H9 (cell line): ENCODE measurements around the gene R3HDM1. TPM values are rescaled to one million over a fixed set of nuclear protein-coding genes. Genes with fewer than 3 reads are reported as not detected.

Experiments used
- DNase-seq: peaks from one replicate; pipeline ENCODE4 v3.0.0-alpha.2; 2017
- H2AFZ ChIP-seq: one replicate; pipeline ENCODE4 v1.6.1; 2013; ENCODE audit warnings: mild to moderate bottlenecking, low read length, control low read depth, moderate library complexity
- H2AK5ac ChIP-seq: 2 replicates; pipeline ENCODE4 v1.6.1; 2013; ENCODE audit warnings: low read length, control low read depth, mixed read lengths; ENCODE audit not compliant: insufficient read length
- H2BK120ac ChIP-seq: one replicate; pipeline ENCODE4 v1.6.1; 2013; ENCODE audit warnings: low read depth, mild to moderate bottlenecking, low read length, control low read depth, inconsistent platforms; ENCODE audit not compliant: poor library complexity, severe bottlenecking
- H2BK12ac ChIP-seq: 2 replicates; pipeline ENCODE4 v1.6.1; 2013; ENCODE audit warnings: low read length, control low read depth, mixed read lengths, low read depth; ENCODE audit not compliant: insufficient read length
- H2BK15ac ChIP-seq: 2 replicates; pipeline ENCODE4 v1.6.1; 2013; ENCODE audit warnings: low read depth, low read length, control low read depth
- H2BK20ac ChIP-seq: one replicate; pipeline ENCODE4 v1.6.1; 2013; ENCODE audit warnings: low read depth, mild to moderate bottlenecking, low read length, control low read depth, inconsistent platforms; ENCODE audit not compliant: poor library complexity, severe bottlenecking
- H2BK5ac ChIP-seq: 2 replicates; pipeline ENCODE4 v1.6.1; 2013; ENCODE audit warnings: low read length, control low read depth, mixed read lengths; ENCODE audit not compliant: insufficient read length
- H3K14ac ChIP-seq: 2 replicates; pipeline ENCODE4 v1.6.1; 2013; ENCODE audit warnings: low read length, control low read depth; ENCODE audit not compliant: insufficient read depth
- H3K18ac ChIP-seq: 2 replicates; pipeline ENCODE4 v1.6.1; 2013; ENCODE audit warnings: low read depth, mild to moderate bottlenecking, mixed read lengths, low read length, control low read depth; ENCODE audit not compliant: insufficient read length
- H3K23ac ChIP-seq: 2 replicates; pipeline ENCODE4 v1.6.1; 2013; ENCODE audit warnings: low read length, control low read depth, mixed read lengths, low read depth; ENCODE audit not compliant: insufficient read length
- H3K23me2 ChIP-seq: 2 replicates; pipeline ENCODE4 v1.6.1; 2013; ENCODE audit warnings: low read depth, mild to moderate bottlenecking, mixed read lengths, low read length, control low read depth; ENCODE audit not compliant: insufficient read length, poor library complexity, severe bottlenecking
- H3K27ac ChIP-seq: 2 replicates; pipeline ENCODE4 v1.5.1; 2013; ENCODE audit warnings: low read length, control low read depth, mixed read lengths, low read depth; ENCODE audit not compliant: insufficient read length
- H3K27me3 ChIP-seq: 2 replicates; pipeline ENCODE4 v1.6.1; 2013; ENCODE audit warnings: low read length, control low read depth, inconsistent platforms; ENCODE audit not compliant: insufficient read depth
- H3K4ac ChIP-seq: 2 replicates; pipeline ENCODE4 v1.6.1; 2013; ENCODE audit warnings: low read depth, mild to moderate bottlenecking, control low read depth, inconsistent platforms, low read length, moderate library complexity
- H3K4me1 ChIP-seq: 2 replicates; pipeline ENCODE4 v1.6.1; 2013; ENCODE audit warnings: low read length, control low read depth, inconsistent platforms; ENCODE audit not compliant: insufficient read depth
- H3K4me2 ChIP-seq: 2 replicates; pipeline ENCODE4 v1.6.1; 2013; ENCODE audit warnings: low read length, control low read depth, mixed read lengths; ENCODE audit not compliant: insufficient read length, insufficient read depth
- H3K56ac ChIP-seq: 2 replicates; pipeline ENCODE4 v1.6.1; 2013; ENCODE audit warnings: low read depth, mild to moderate bottlenecking, mixed read lengths, low read length, control low read depth; ENCODE audit not compliant: insufficient read length
- H3K79me1 ChIP-seq: 2 replicates; pipeline ENCODE4 v1.6.1; 2013; ENCODE audit warnings: low read depth, mild to moderate bottlenecking, moderate library complexity, low read length, control low read depth, inconsistent platforms; ENCODE audit not compliant: insufficient read depth, poor library complexity, severe bottlenecking
- H3K79me2 ChIP-seq: 2 replicates; pipeline ENCODE4 v1.6.1; 2013; ENCODE audit warnings: low read length, control low read depth, inconsistent platforms; ENCODE audit not compliant: insufficient read depth
- H3K9ac ChIP-seq: 2 replicates; pipeline ENCODE4 v1.6.1; 2013; ENCODE audit warnings: low read length, control low read depth, mixed read lengths; ENCODE audit not compliant: insufficient read length; ENCODE audit errors: extremely low read depth
- H3K9me3 ChIP-seq: one replicate; pipeline ENCODE4 v1.6.1; 2013; ENCODE audit warnings: low read depth, low read length, inconsistent platforms; ENCODE audit not compliant: control insufficient read depth
- H3T11ph ChIP-seq: one replicate; pipeline ENCODE4 v1.6.1; 2013; ENCODE audit warnings: mild to moderate bottlenecking, low read length, control low read depth, inconsistent platforms
- H4K20me1 ChIP-seq: one replicate; pipeline ENCODE4 v1.6.1; 2013; ENCODE audit not compliant: control insufficient read depth, insufficient read length, insufficient read depth
- H4K5ac ChIP-seq: 2 replicates; pipeline ENCODE4 v1.6.1; 2013; ENCODE audit warnings: low read depth, mild to moderate bottlenecking, mixed read lengths, low read length, control low read depth; ENCODE audit not compliant: insufficient read length
- H4K8ac ChIP-seq: replicated peaks from 2 replicates; pipeline ENCODE4 v1.6.1; 2013; ENCODE audit warnings: low read length, control low read depth, mixed read lengths, low read depth; ENCODE audit not compliant: insufficient read length
- H4K91ac ChIP-seq: 2 replicates; pipeline ENCODE4 v1.6.1; 2013; ENCODE audit warnings: low read depth, mild to moderate bottlenecking, moderate library complexity, mixed read lengths, low read length, control low read depth; ENCODE audit not compliant: insufficient read length
- H3K27ac Mint-ChIP-seq, 3 experiments: 2 replicates in 2 of 3; 3 replicates in 1 of 3; pipeline ENCODE4 v1.8.0; 2020 to 2021; ENCODE audit warnings: mixed read lengths in 3 of 3, mild to moderate bottlenecking in 1 of 3, moderate library complexity in 1 of 3
- H3K27me3 Mint-ChIP-seq: 2 replicates; pipeline ENCODE4 v1.8.0; 2021; ENCODE audit warnings: low read depth, mild to moderate bottlenecking, moderate library complexity, mixed read lengths
- H3K36me3 Mint-ChIP-seq, 3 experiments: 2 replicates in 2 of 3; 3 replicates in 1 of 3; pipeline ENCODE4 v1.8.0; 2020 to 2021; ENCODE audit warnings: low read depth in 3 of 3, mixed read lengths in 3 of 3; ENCODE audit not compliant: insufficient read depth in 1 of 3
- H3K4me1 Mint-ChIP-seq, 2 experiments: 2 replicates each; pipeline ENCODE4 v1.8.0; 2020; ENCODE audit warnings: mixed read lengths in 2 of 2
- H3K4me3 Mint-ChIP-seq, 2 experiments: 2 replicates in 1 of 2; 3 replicates in 1 of 2; pipeline ENCODE4 v1.8.0; 2020 to 2021; ENCODE audit warnings: mild to moderate bottlenecking in 2 of 2, mixed read lengths in 2 of 2, moderate library complexity in 1 of 2
- H3K9me3 Mint-ChIP-seq, 2 experiments: 2 replicates in 1 of 2; 3 replicates in 1 of 2; pipeline ENCODE4 v1.8.0; 2020; ENCODE audit warnings: mild to moderate bottlenecking in 2 of 2, mixed read lengths in 2 of 2, moderate library complexity in 1 of 2
- WGBS: extraction: QIAGEN DNeasy Blood & Tissue Kit; methylation state at CpG from one replicate; pipeline ENCODE4 v1.1.7; 2013; ENCODE audit warnings: missing lambda C conversion rate, low lambda C conversion rate, mixed read lengths; ENCODE audit not compliant: insufficient read length; ENCODE audit errors: extremely low coverage; 5-methylcytosine and 5-hydroxymethylcytosine counted together
- total RNA-seq: library from RNA; stranded (reverse); gene quantifications from 2 replicates; pipeline ENCODE4 v1.2.1, GENCODE V29; 2021
- TF ChIP-seq, protein P1 (sequence below): fragments of 200-600 bp; sonication (generic); conservative IDR thresholded peaks from 3 replicates; pipeline ENCODE4 v1.8.0; 2021; ENCODE audit warnings: antibody characterized with exemption, mild to moderate bottlenecking

The R3HDM1 gene
- total RNA-seq, 1 experiment from 2014 or later = 58.8 TPM

GRCh38 chr2:135708159-135708558 is 176.9 kb downstream of the R3HDM1 start:
- WGBS = no CpG with 5 or more reads among the region's 4 CpGs
- Histone ChIP-seq H2BK12ac (no peak overlapping the region), H3K56ac (no peak overlapping the region), H3K27me3 (no peaks in the 10 kb centered on the region), H3K23me2 (no peaks in the 10 kb centered on the region), H3K4ac (no peak overlapping the region), H4K8ac (no peak overlapping the region), H2BK5ac (no peak overlapping the region), H3K9me3 (no peaks in the 10 kb centered on the region), H4K20me1 (no peaks in the 10 kb centered on the region), H3K4me2 (no peak overlapping the region), H2BK15ac (no peak overlapping the region), H3K18ac (no peak overlapping the region), H3K4me1 (no peaks in the 10 kb centered on the region), H3K9ac (no peak overlapping the region), H3T11ph (no peak overlapping the region), H2AK5ac (no peak overlapping the region), H3K14ac (no peak overlapping the region), H2BK120ac (no peak overlapping the region), H2AFZ (no peak overlapping the region), H3K79me1 (no peaks in the 10 kb centered on the region), H2BK20ac (no peak overlapping the region), H3K79me2 (no peaks in the 10 kb centered on the region), H3K27ac (no peak overlapping the region), H4K5ac (no peak overlapping the region), H3K23ac (no peak overlapping the region), H4K91ac (no peak overlapping the region)
- Mint-ChIP-seq H3K27ac (no peak overlapping the region), H3K4me1 (no peaks in the 10 kb centered on the region), H3K27me3 (no peaks in the 10 kb centered on the region), H3K36me3 (peaks cover 7 to 21% (median 20%) of the 10 kb centered on the region in 3 experiments), H3K9me3 (no peaks in the 10 kb centered on the region), H3K4me3 (no peak overlapping the region)
- DNase-seq = no peak
- TF ChIP-seq, protein P1, sequence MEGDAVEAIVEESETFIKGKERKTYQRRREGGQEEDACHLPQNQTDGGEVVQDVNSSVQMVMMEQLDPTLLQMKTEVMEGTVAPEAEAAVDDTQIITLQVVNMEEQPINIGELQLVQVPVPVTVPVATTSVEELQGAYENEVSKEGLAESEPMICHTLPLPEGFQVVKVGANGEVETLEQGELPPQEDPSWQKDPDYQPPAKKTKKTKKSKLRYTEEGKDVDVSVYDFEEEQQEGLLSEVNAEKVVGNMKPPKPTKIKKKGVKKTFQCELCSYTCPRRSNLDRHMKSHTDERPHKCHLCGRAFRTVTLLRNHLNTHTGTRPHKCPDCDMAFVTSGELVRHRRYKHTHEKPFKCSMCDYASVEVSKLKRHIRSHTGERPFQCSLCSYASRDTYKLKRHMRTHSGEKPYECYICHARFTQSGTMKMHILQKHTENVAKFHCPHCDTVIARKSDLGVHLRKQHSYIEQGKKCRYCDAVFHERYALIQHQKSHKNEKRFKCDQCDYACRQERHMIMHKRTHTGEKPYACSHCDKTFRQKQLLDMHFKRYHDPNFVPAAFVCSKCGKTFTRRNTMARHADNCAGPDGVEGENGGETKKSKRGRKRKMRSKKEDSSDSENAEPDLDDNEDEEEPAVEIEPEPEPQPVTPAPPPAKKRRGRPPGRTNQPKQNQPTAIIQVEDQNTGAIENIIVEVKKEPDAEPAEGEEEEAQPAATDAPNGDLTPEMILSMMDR = no peak
